Endothelial cell of umbilical vein (primary cell): Measurements from ENCODE around the gene SH2D3C.

Source experiments
- CTCF ChIP-seq, 2 donors: IDR thresholded peaks; 1 replicate in 1 of 2; 2 replicates in 1 of 2; pipeline ENCODE4 v1.5.1; 2011; ENCODE audit warnings: low read length in 2 of 2, mild to moderate bottlenecking in 2 of 2, moderate library complexity in 2 of 2, control low read depth in 1 of 2, inconsistent platforms in 1 of 2, low read depth in 1 of 2; ENCODE audit not compliant: insufficient read depth in 1 of 2; ENCODE audit errors: extremely low read depth in 1 of 2
- JUN ChIP-seq: IDR thresholded peaks from 2 replicates; pipeline ENCODE4 v1.6.1; 2011; ENCODE audit warnings: borderline replicate concordance, low read depth; ENCODE audit not compliant: insufficient read length, insufficient read depth

- TF ChIP-seq CTCF (IDR thresholded peaks at IDR 0.05; ENCODE audit: extremely low read depth in 1 of 2, insufficient read depth in 1 of 2, low read depth in 1 of 2, low read length in 2 of 2) = no peak
- TF ChIP-seq JUN = no peak
Observed at GRCh38 chr9:127712867-127713266, 65.6 kb downstream of the SH2D3C start.
